ENCODE data around the gene NELFCD.
A peak's percentile ranks its signal among the peaks of the same experiment; 100 is the strongest.
"Not testable (repeated sequence)": the region's sequence is repeated elsewhere in the genome, so short reads cannot be mapped to it uniquely, and the experiment has no call there.

Gene NELFCD

DNA sequence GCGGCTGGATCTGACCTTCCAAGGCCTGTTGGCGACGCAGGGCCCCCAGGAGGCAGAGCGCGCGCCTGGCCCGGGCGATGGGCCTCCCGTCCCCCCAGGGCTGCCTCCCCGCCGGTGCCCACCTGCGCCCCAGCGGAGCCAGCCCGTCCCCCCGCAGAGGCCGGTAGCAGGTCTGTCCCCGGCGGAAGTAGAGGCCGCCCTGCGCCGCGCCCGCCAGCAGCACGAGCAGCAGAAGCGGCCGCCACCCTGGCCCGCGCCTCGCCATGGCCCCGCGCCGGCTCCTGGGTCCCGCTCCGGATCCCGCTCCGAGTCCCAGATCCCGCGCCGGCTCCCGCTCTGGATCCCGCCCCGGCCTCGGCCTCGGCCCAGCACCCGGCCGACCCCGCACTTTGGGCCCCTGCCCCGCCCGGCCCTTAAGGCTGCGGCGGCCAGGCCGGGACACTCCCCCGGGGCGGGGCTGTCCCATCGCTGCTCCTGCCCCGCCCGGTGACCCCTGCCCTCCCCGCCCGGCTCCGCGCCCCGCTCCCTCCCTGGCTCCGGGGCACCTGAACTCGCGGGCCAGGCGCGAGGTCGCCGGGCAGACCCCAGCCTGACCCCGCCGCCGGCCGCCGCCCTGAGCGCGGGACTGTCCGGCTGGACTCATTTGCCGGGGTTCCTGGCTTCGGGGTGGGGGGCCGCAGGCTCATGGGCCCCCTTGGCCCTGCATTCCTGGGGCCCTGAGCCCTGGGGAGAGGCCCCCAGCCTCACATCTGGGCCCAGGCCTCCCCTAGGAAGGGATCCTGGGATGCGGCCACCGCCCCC lies 26.0 kb downstream of the NELFCD start, which contains the start of gene CTSZ:
Gene CTSZ (minus strand): TSS at position 391 of the 801 bp plus-strand sequence. CDS start 126 bp downstream, at position 265.
- H3K9ac ChIP-seq (ENCODE audit: low read depth, low read length) = peak within 1 kb of the TSS; percentile 65; the same call in 1 of the 2 replicates
- H3K27ac ChIP-seq (ENCODE audit: low read length) = no peak within 1 kb of the TSS
- H3K9me3 ChIP-seq (ENCODE audit: insufficient read depth, low read depth, low read length) = no peaks in the 10 kb centered on the region
- H3K4me3 ChIP-seq (ENCODE audit: low read length) = peak within 1 kb of the TSS; percentile 69
- peaks cover 6% of the 10 kb centered on the region for H3K4me1 ChIP-seq (ENCODE audit: insufficient read depth, low read length)
- H3K27me3 ChIP-seq (ENCODE audit: insufficient read depth, low read length) = peaks cover 26% of the 10 kb centered on the region
- H3K36me3 ChIP-seq (ENCODE audit: insufficient read depth, low read depth, low read length) = no peaks in the 10 kb centered on the region

DNA sequence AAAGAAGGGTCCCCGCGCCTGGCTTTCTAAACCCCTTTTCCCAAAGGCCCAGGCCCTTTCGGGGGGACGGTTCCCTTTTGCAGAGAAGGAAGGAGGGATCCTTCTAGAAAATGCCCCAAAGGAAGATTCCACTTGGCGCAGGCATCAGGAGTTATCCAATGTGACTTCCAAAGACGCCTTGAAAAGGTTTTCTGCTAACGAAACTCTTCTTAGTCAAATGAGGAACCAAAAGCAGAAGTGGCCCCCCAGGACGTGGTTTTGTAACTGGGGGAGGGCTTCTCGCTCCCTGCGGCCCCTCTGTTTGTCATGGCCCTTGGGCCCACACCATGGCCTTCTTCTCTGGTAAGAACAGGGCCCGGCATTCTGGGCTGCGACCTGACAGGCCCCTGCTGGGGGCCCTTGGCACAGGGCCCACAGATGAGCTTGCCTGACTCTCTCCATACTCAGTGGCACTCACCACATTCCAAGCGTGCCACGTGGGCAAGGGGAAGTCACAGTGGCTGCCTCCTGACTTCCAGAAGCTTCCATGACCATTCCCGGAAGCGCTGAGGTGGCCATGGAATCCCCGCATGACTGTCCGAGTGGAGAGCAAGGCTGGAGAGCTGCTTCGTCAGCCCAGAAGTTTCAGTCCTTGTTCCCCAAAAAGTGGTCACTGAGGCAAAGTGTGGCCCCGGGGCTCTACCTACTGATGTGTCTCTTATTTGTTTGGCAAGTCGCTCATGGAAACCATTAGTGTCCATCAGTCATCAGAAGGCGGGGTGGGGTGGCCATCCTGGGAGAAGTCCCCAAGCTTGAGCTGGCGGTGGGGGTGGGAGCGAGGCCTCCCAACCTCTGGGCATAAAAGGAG lies 26.8 kb downstream of the NELFCD start:
- Histone ChIP-seq H3K27ac (ENCODE audit: low read length) (no peak overlapping the region), H3K36me3 (ENCODE audit: insufficient read depth, low read depth, low read length) (no peaks in the 10 kb centered on the region), H3K4me3 (ENCODE audit: low read length) (peak overlapping the region; percentile 56; the same call in 1 of the 2 replicates), H3K9ac (ENCODE audit: low read depth, low read length) (peak overlapping the region; percentile 65; the same call in 1 of the 2 replicates), H3K9me3 (ENCODE audit: insufficient read depth, low read depth, low read length) (no peaks in the 10 kb centered on the region), H3K4me1 (ENCODE audit: insufficient read depth, low read length) (peaks cover 6% of the 10 kb centered on the region), H3K27me3 (ENCODE audit: insufficient read depth, low read length) (peaks cover 29% of the 10 kb centered on the region)

DNA sequence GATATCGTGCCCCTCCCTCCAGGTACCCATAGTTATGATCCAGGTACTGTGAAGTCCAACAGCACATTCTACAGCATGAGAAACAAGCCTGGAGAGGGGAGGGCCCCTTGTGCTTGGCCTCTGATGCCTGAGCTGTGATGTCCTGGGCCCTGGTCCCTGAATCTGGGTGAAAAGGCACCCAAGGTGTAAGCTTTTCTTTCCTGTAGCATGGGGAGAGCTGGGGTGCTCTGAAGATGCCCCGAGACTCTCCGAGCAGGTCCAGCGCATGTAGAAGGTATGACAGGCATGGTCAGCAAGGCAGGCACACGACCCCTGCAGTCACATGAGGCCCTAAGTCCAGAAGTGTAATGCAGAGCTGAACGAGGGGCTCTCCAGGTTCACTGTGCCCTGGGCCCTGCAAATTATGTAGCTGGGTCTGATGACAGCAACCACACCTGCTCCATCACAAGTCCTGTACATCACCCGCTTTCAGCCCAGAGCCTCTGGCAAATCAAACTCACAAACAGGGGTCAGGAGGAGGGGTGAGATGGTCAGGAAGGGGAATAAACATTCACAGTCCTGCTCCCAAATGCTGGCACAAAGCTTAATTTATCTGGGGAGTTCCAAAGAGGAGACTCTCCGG lies 27.8 kb downstream of the NELFCD start:
- H3K9ac ChIP-seq (ENCODE audit: low read depth, low read length) = no peak overlapping the region
- H3K4me1 ChIP-seq (ENCODE audit: insufficient read depth, low read length) = peaks cover 6% of the 10 kb centered on the region
- no peak overlapping the region for H3K4me3 ChIP-seq (ENCODE audit: low read length)
- H3K27me3 ChIP-seq (ENCODE audit: insufficient read depth, low read length) = peaks cover 32% of the 10 kb centered on the region
- no peaks in the 10 kb centered on the region for H3K36me3 ChIP-seq (ENCODE audit: insufficient read depth, low read depth, low read length)
- no peak overlapping the region for H3K27ac ChIP-seq (ENCODE audit: low read length)
- no peaks in the 10 kb centered on the region for H3K9me3 ChIP-seq (ENCODE audit: insufficient read depth, low read depth, low read length)

- Histone ChIP-seq H3K27me3 (ENCODE audit: insufficient read depth, low read length) (peaks cover 37% of the 10 kb centered on the region), H3K4me3 (ENCODE audit: low read length) (no peak overlapping the region), H3K9me3 (ENCODE audit: insufficient read depth, low read depth, low read length) (no peaks in the 10 kb centered on the region), H3K36me3 (ENCODE audit: insufficient read depth, low read depth, low read length) (no peaks in the 10 kb centered on the region), H3K27ac (ENCODE audit: low read length) (no peak overlapping the region), H3K9ac (ENCODE audit: low read depth, low read length) (no peak overlapping the region), H3K4me1 (ENCODE audit: insufficient read depth, low read length) (peaks cover 6% of the 10 kb centered on the region)
These were observed 29.4 kb downstream of the NELFCD start for GRCh38 chr20:59010321-59010994.

- H3K27ac ChIP-seq (ENCODE audit: low read length) = no peak overlapping the region
- H3K4me3 ChIP-seq (ENCODE audit: low read length) = no peak overlapping the region
- H3K4me1 ChIP-seq (ENCODE audit: insufficient read depth, low read length) = peaks cover 6% of the 10 kb centered on the region
- no peaks in the 10 kb centered on the region for H3K9me3 ChIP-seq (ENCODE audit: insufficient read depth, low read depth, low read length)
- no peak overlapping the region for H3K9ac ChIP-seq (ENCODE audit: low read depth, low read length)
- peaks cover 36% of the 10 kb centered on the region for H3K27me3 ChIP-seq (ENCODE audit: insufficient read depth, low read length)
- H3K36me3 ChIP-seq (ENCODE audit: insufficient read depth, low read depth, low read length) = no peaks in the 10 kb centered on the region
These were observed 30.2 kb downstream of the NELFCD start for GRCh38 chr20:59010995-59011873.

- H3K4me3 ChIP-seq (ENCODE audit: low read length); H3K4me1 ChIP-seq (ENCODE audit: insufficient read depth, low read length); H3K9me3 ChIP-seq (ENCODE audit: insufficient read depth, low read depth, low read length); H3K36me3 ChIP-seq (ENCODE audit: insufficient read depth, low read depth, low read length); H3K9ac ChIP-seq (ENCODE audit: low read depth, low read length); H3K27ac ChIP-seq (ENCODE audit: low read length): not testable (repeated sequence)
- peaks cover 32% of the 10 kb centered on the region for H3K27me3 ChIP-seq (ENCODE audit: insufficient read depth, low read length)
These were observed 30.8 kb downstream of the NELFCD start for GRCh38 chr20:59011874-59012157.

- no peaks in the 10 kb centered on the region for H3K9me3 ChIP-seq (ENCODE audit: insufficient read depth, low read depth, low read length)
- peaks cover 6% of the 10 kb centered on the region for H3K4me1 ChIP-seq (ENCODE audit: insufficient read depth, low read length)
- H3K4me3 ChIP-seq (ENCODE audit: low read length) = no peak overlapping the region
- H3K27me3 ChIP-seq (ENCODE audit: insufficient read depth, low read length) = peaks cover 21% of the 10 kb centered on the region
- H3K36me3 ChIP-seq (ENCODE audit: insufficient read depth, low read depth, low read length) = no peaks in the 10 kb centered on the region
- no peak overlapping the region for H3K27ac ChIP-seq (ENCODE audit: low read length)
- H3K9ac ChIP-seq (ENCODE audit: low read depth, low read length) = no peak overlapping the region
These were observed 32.2 kb downstream of the NELFCD start for GRCh38 chr20:59013031-59013951.

- H3K4me1 ChIP-seq (ENCODE audit: insufficient read depth, low read length) = peaks cover 6% of the 10 kb centered on the region
These were observed 33.0 kb downstream of the NELFCD start for GRCh38 chr20:59013959-59014608.

GRCh38 chr20:59014680-59015389 lies 33.8 kb downstream of the NELFCD start:
- Histone ChIP-seq H3K36me3 (ENCODE audit: insufficient read depth, low read depth, low read length) (no peaks in the 10 kb centered on the region), H3K4me3 (ENCODE audit: low read length) (no peak overlapping the region), H3K27ac (ENCODE audit: low read length) (no peak overlapping the region), H3K4me1 (ENCODE audit: insufficient read depth, low read length) (peaks cover 6% of the 10 kb centered on the region), H3K27me3 (ENCODE audit: insufficient read depth, low read length) (peaks cover 11% of the 10 kb centered on the region; the same call in 1 of the 2 replicates), H3K9me3 (ENCODE audit: insufficient read depth, low read depth, low read length) (no peaks in the 10 kb centered on the region), H3K9ac (ENCODE audit: low read depth, low read length) (no peak overlapping the region)

More at GRCh38 chr20:59013959-59014608, 33.0 kb downstream of the NELFCD start:
- no peak overlapping the region for H3K4me3 ChIP-seq (ENCODE audit: low read length)
- peaks cover 13% of the 10 kb centered on the region for H3K27me3 ChIP-seq (ENCODE audit: insufficient read depth, low read length)
- H3K36me3 ChIP-seq (ENCODE audit: insufficient read depth, low read depth, low read length) = no peaks in the 10 kb centered on the region
- no peaks in the 10 kb centered on the region for H3K9me3 ChIP-seq (ENCODE audit: insufficient read depth, low read depth, low read length)
- H3K9ac ChIP-seq (ENCODE audit: low read depth, low read length) = no peak overlapping the region
- H3K27ac ChIP-seq (ENCODE audit: low read length) = no peak overlapping the region

All from iPS-20b (cell line).